CD4-positive, alpha-beta T cell (primary cell): ENCODE measurements around the gene PPP2R5C. TPM values are rescaled to one million over a fixed set of nuclear protein-coding genes. Genes with fewer than 3 reads are reported as not detected.
"Not testable (repeated sequence)": the region's sequence is repeated elsewhere in the genome, so short reads cannot be mapped to it uniquely, and the experiment has no call there.

Source experiments
- ATAC-seq: fragments of 200-7000 bp; cut with Tn5 transposase; one replicate; pipeline ENCODE4 v1.10.0; 2022; ENCODE audit warnings: mild to moderate bottlenecking; ENCODE audit not compliant: poor library complexity
- CTCF ChIA-PET: fragments of 350-600 bp; sonication (Branson Sonifier 250); formaldehyde crosslinking; loops from one replicate; lab custom pipeline; 2021; ENCODE audit warnings: antibody characterized with exemption, inconsistent platforms; lab: Charles Lee
- POLR2A ChIA-PET: fragments of 350-600 bp; sonication (Branson Sonifier 250); formaldehyde crosslinking; loops from one replicate; lab custom pipeline; 2021; ENCODE audit warnings: antibody characterized with exemption, inconsistent platforms; lab: Charles Lee
- DNase-seq, 14 experiments: peaks; one replicate each; pipeline ENCODE4 v3.0.0-alpha.2; 2013 to 2020; ENCODE audit warnings: mixed read lengths in 2 of 14
- H3K27ac ChIP-seq, 2 donors: one replicate each; pipeline versions ENCODE4 v1.5.1 to v1.7.0; 2013; ENCODE audit warnings: low read length in 2 of 2, low read depth in 1 of 2, mild to moderate bottlenecking in 1 of 2
- H3K27me3 ChIP-seq, 2 experiments: 1 replicate in 1 of 2; 2 replicates in 1 of 2; pipeline versions ENCODE4 v1.6.1 to v1.7.0; 2013; ENCODE audit warnings: low read length in 2 of 2, control low read depth in 1 of 2, mild to moderate bottlenecking in 1 of 2, moderate library complexity in 1 of 2; ENCODE audit not compliant: insufficient read depth in 2 of 2, control insufficient read depth in 1 of 2
- H3K36me3 ChIP-seq: one replicate; pipeline ENCODE4 v1.6.1; 2013; ENCODE audit warnings: low read length, control low read depth; ENCODE audit not compliant: insufficient read depth
- H3K4me1 ChIP-seq: one replicate; pipeline ENCODE4 v1.6.1; 2013; ENCODE audit warnings: low read length, control low read depth; ENCODE audit not compliant: insufficient read depth
- H3K4me3 ChIP-seq: one replicate; pipeline ENCODE4 v1.5.1; 2013; ENCODE audit warnings: mild to moderate bottlenecking, low read length, moderate library complexity
- H3K9me3 ChIP-seq, 2 experiments: 1 replicate in 1 of 2; 2 replicates in 1 of 2; pipeline versions ENCODE4 v1.6.1 to v1.7.0; 2013; ENCODE audit warnings: low read length in 2 of 2, mild to moderate bottlenecking in 2 of 2, control low read depth in 1 of 2, moderate library complexity in 1 of 2; ENCODE audit not compliant: control insufficient read depth in 1 of 2, insufficient read depth in 1 of 2
- H3K27ac Mint-ChIP-seq: one replicate; pipeline ENCODE4 v1.8.0; 2020; ENCODE audit warnings: mixed read lengths
- H3K27me3 Mint-ChIP-seq: one replicate; pipeline ENCODE4 v1.8.0; 2021; ENCODE audit warnings: mixed read lengths
- H3K36me3 Mint-ChIP-seq: one replicate; pipeline ENCODE4 v1.8.0; 2021; ENCODE audit warnings: low read depth, mixed read lengths
- H3K4me1 Mint-ChIP-seq: one replicate; pipeline ENCODE4 v1.8.0; 2021; ENCODE audit warnings: low read depth, mixed read lengths
- H3K4me3 Mint-ChIP-seq: one replicate; pipeline ENCODE4 v1.8.0; 2020; ENCODE audit warnings: mild to moderate bottlenecking, mixed read lengths
- H3K9me3 Mint-ChIP-seq: one replicate; pipeline ENCODE4 v1.8.0; 2020; ENCODE audit warnings: mixed read lengths
- CTCF ChIP-seq: fragments of 200-600 bp; IDR thresholded peaks from one replicate; pipeline ENCODE4 v1.8.0; 2022; ENCODE audit warnings: antibody characterized with exemption, mild to moderate bottlenecking
- intact Hi-C, 2 experiments: fragments of 100-400 bp; cut with DNase I in 1 of 2; cut with micrococcal nuclease in 1 of 2; formaldehyde crosslinking; loops; one replicate each; pipeline versions ENCODE4 v1.15.1 to v1.9.0; 2023 to 2025; cut with DNase I, micrococcal nuclease
- total RNA-seq, 174 experiments: library from RNA in 2 of 174; stranded (reverse) in 2 of 174; gene quantifications; one replicate each; pipeline ENCODE4 v1.2.3 and lab custom pipeline; 2021 to 2026

The PPP2R5C gene
- total RNA-seq, 2 experiments from 2014 or later = 463 to 487 TPM

GRCh38 chr14:101969481-101969880 lies 208.0 kb downstream of the PPP2R5C start:
- Histone ChIP-seq H3K4me3 (no peak overlapping the region), H3K27me3 (no peaks in the 10 kb centered on the region), H3K36me3 (peaks cover 19% of the 10 kb centered on the region), H3K27ac (no peak overlapping the region), H3K9me3 (no peaks in the 10 kb centered on the region), H3K4me1 (peaks cover 34% of the 10 kb centered on the region)
- CTCF ChIA-PET = interaction anchor here (0.5 kb wide), 1 partner anchor 430 kb away, joined by 3 read pairs; no protein-coding TSS in a partner anchor
- no peaks in the 10 kb centered on the region for H3K27me3 Mint-ChIP-seq
- no peak overlapping the region for H3K4me3 Mint-ChIP-seq
- H3K9me3 Mint-ChIP-seq = no peaks in the 10 kb centered on the region
- no peak overlapping the region for H3K27ac Mint-ChIP-seq
- H3K36me3 Mint-ChIP-seq = peaks cover 45% of the 10 kb centered on the region
- intact Hi-C loops = no loop called here
- ATAC-seq (no peak), DNase-seq (no peak)
- POLR2A ChIA-PET = interaction anchor here (0.8 kb wide), 1 partner anchor 199 kb away, joined by 3 read pairs; no protein-coding TSS in a partner anchor
- peaks cover 58% of the 10 kb centered on the region for H3K4me1 Mint-ChIP-seq
- TF ChIP-seq CTCF = no peak

- Histone ChIP-seq H3K4me1 (peaks cover 27% of the 10 kb centered on the region), H3K27ac (no peak overlapping the region), H3K36me3 (peaks cover 26% of the 10 kb centered on the region), H3K4me3 (no peak overlapping the region), H3K27me3 (no peaks in the 10 kb centered on the region), H3K9me3 (no peaks in the 10 kb centered on the region)
- H3K4me3 Mint-ChIP-seq = no peak overlapping the region
- H3K27me3 Mint-ChIP-seq = no peaks in the 10 kb centered on the region
- ATAC-seq = no peak
- TF ChIP-seq CTCF = no peak
- no peaks in the 10 kb centered on the region for H3K9me3 Mint-ChIP-seq
- intact Hi-C loops = no loop called here
- ChIA-PET POLR2A (no interaction called here), CTCF (interaction anchor here (0.7 to 0.8 kb wide), 2 partner anchors 343 to 1650 kb away, joined by 3 to 4 read pairs; no protein-coding TSS in a partner anchor)
- H3K27ac Mint-ChIP-seq = peak overlapping the region; percentile 34
- H3K4me1 Mint-ChIP-seq = peaks cover 62% of the 10 kb centered on the region
- peaks cover 46% of the 10 kb centered on the region for H3K36me3 Mint-ChIP-seq
- no peak for DNase-seq
Observed at GRCh38 chr14:101970830-101971400, 209.4 kb downstream of the PPP2R5C start.

- H3K27ac Mint-ChIP-seq, H3K27ac ChIP-seq, H3K27me3 ChIP-seq, POLR2A ChIA-PET, DNase-seq, H3K4me3 ChIP-seq, H3K4me3 Mint-ChIP-seq, H3K27me3 Mint-ChIP-seq, H3K9me3 Mint-ChIP-seq, intact Hi-C loops, ATAC-seq, H3K9me3 ChIP-seq: not testable (repeated sequence)
- H3K4me1 ChIP-seq = peaks cover 25% of the 10 kb centered on the region
- H3K36me3 Mint-ChIP-seq = peaks cover 47% of the 10 kb centered on the region
- CTCF ChIA-PET = interaction anchor here (0.8 to 1.3 kb wide), 2 partner anchors 9 to 342 kb away, joined by 3 to 4 read pairs; no protein-coding TSS in a partner anchor
- H3K36me3 ChIP-seq = peaks cover 31% of the 10 kb centered on the region
- H3K4me1 Mint-ChIP-seq = peaks cover 57% of the 10 kb centered on the region
Observed at GRCh38 chr14:101971458-101971857, 209.9 kb downstream of the PPP2R5C start.
